ENCODE measurements around the gene CNPY3. TPM values are rescaled to one million over a fixed set of nuclear protein-coding genes. Genes with fewer than 3 reads are reported as not detected.

CNPY3 gene
- total and polyA plus RNA-seq, 2 of the 13 experiments (the other 11 are each of a cell fraction or from before 2014, with no cell fraction given) = 42.3 to 60.2 TPM

GRCh38 chr6:42890311-42891198 is 38.7 kb upstream of the CNPY3 start (continued):
- peak; percentile 93 for TF ChIP-seq THAP9 (CRISPR knock-in tag; IDR thresholded peaks at IDR 0.05; ENCODE audit: borderline replicate concordance)
- peak; percentile 84 for TF ChIP-seq ERF (CRISPR knock-in tag; IDR thresholded peaks at IDR 0.05)
- no peak for TF ChIP-seq SP1 (IDR thresholded peaks at IDR 0.05)
- TF ChIP-seq SP1 (CRISPR knock-in tag; IDR thresholded peaks at IDR 0.05) = no peak; the same call in none of the 2 replicates
- peak; percentile 65; the same call in 1 of the 2 replicates for TF ChIP-seq ZBTB43 (CRISPR knock-in tag; conservative IDR thresholded peaks at IDR 0.05)
- TF ChIP-seq ISX (CRISPR knock-in tag; conservative IDR thresholded peaks at IDR 0.05) = peak; percentile 83; the same call in 1 of the 2 replicates
- peak; percentile 79; the same call in 1 of the 2 replicates for TF ChIP-seq MZF1 (CRISPR knock-in tag; IDR thresholded peaks at IDR 0.05; ENCODE audit: borderline replicate concordance)
- peak; percentile 86; the same call in 1 of the 2 replicates for TF ChIP-seq SNAI1 (CRISPR knock-in tag; IDR thresholded peaks at IDR 0.05; ENCODE audit: borderline replicate concordance)
- no peak; the same call in 1 of the 2 replicates for TF ChIP-seq SMAD9 (CRISPR knock-in tag; IDR thresholded peaks at IDR 0.05)
- peak; percentile 75; the same call in 1 of the 2 replicates for TF ChIP-seq ZNF546 (CRISPR knock-in tag; conservative IDR thresholded peaks at IDR 0.05)
- peak; percentile 67; the same call in 1 of the 2 replicates for TF ChIP-seq ZNF367 (CRISPR knock-in tag; IDR thresholded peaks at IDR 0.05; ENCODE audit: borderline replicate concordance)
- TF ChIP-seq RELA (CRISPR knock-in tag; IDR thresholded peaks at IDR 0.05) = peak; percentile 85; the same call in 1 of the 2 replicates
- peak; percentile 100 for TF ChIP-seq FUBP1 (CRISPR knock-in tag; IDR thresholded peaks at IDR 0.05; ENCODE audit: borderline replicate concordance)
- TF ChIP-seq ZNF773 (CRISPR knock-in tag; IDR thresholded peaks at IDR 0.05; ENCODE audit: borderline replicate concordance) = no peak
- TF ChIP-seq THAP11 (CRISPR knock-in tag; IDR thresholded peaks at IDR 0.05) = peak; percentile 85
- 0 out of 2 replicates have a peak, but pooled peaks have one; percentile 67 for TF ChIP-seq ZNF850 (CRISPR knock-in tag; conservative IDR thresholded peaks at IDR 0.05)
- TF ChIP-seq PHF21A (CRISPR knock-in tag; IDR thresholded peaks at IDR 0.05) = no peak; the same call in 1 of the 2 replicates
- no peak for TF ChIP-seq ZNF3 (CRISPR knock-in tag; IDR thresholded peaks at IDR 0.05)
- TF ChIP-seq ZNF350 (CRISPR knock-in tag; IDR thresholded peaks at IDR 0.05; ENCODE audit: borderline replicate concordance, low read depth) = peak; percentile 99
- peak; percentile 89 for TF ChIP-seq BCL3 (CRISPR knock-in tag; IDR thresholded peaks at IDR 0.05)
- TF ChIP-seq RAD51 (IDR thresholded peaks at IDR 0.05; ENCODE audit: borderline replicate concordance) = no peak
- peak; percentile 81; the same call in 1 of the 2 replicates for TF ChIP-seq JDP2 (CRISPR knock-in tag; IDR thresholded peaks at IDR 0.05; ENCODE audit: borderline replicate concordance)
- no peak for TF ChIP-seq ZFAT (CRISPR knock-in tag; conservative IDR thresholded peaks at IDR 0.05)
